ENCODE results near the gene TRIP13. TPM values are rescaled to one million over a fixed set of nuclear protein-coding genes. Genes with fewer than 3 reads are reported as not detected.

TRIP13 gene
- total and polyA plus RNA-seq, 7 donors: 0.39 to 2.9 (median 0.81) TPM

DNA sequence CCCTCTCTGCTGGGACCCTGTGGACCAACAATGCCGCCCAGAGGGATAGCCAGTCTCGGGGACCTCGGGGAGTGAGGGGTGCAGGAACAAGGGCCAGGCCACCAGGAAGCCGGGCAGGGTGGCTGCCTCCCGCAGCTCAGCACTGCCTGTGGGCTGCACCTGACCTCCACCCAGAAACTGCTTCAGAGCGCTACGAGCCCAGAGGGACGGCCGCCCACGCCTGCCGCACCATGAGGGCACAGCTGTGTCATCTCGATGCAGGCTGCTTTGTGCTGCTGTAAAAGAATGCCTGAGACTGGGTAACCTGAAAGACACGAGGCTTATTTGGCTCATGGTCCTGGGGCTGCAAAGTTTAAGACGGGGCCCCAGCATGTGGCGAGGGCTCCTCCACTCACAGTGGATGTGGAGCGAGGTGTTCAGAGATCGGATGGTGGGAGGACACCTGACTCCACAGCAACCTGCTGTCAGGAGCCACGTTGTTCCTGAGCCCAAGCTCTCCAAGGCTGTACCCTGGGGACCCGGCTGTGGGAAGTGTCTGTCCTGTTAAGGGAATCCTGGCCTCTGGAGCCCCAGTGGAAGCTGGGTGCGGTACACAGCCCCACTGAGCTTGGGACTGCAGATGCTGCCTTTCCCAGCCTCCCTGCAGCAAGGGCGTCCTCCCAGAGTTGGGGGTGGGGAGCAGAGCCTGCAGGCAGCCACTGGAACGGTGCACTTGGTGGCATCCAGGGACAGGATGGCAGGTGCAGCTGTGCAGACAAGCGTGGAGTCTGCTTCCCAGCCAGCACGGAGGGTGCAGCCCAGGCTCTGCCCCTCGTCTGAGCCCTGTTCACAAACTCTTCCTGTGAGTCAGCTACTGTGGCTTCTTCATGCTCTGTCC is 30.1 kb upstream of the TRIP13 start:
- H3K4me1 ChIP-seq: no peaks in the 10 kb centered on the region
- TF ChIP-seq, protein P1, sequence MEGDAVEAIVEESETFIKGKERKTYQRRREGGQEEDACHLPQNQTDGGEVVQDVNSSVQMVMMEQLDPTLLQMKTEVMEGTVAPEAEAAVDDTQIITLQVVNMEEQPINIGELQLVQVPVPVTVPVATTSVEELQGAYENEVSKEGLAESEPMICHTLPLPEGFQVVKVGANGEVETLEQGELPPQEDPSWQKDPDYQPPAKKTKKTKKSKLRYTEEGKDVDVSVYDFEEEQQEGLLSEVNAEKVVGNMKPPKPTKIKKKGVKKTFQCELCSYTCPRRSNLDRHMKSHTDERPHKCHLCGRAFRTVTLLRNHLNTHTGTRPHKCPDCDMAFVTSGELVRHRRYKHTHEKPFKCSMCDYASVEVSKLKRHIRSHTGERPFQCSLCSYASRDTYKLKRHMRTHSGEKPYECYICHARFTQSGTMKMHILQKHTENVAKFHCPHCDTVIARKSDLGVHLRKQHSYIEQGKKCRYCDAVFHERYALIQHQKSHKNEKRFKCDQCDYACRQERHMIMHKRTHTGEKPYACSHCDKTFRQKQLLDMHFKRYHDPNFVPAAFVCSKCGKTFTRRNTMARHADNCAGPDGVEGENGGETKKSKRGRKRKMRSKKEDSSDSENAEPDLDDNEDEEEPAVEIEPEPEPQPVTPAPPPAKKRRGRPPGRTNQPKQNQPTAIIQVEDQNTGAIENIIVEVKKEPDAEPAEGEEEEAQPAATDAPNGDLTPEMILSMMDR (IDR thresholded peaks at IDR 0.05): no peak
- H3K36me3 ChIP-seq (ENCODE audit: insufficient read depth in 1 of 2, low read depth in 1 of 2): peaks cover 20 to 60% of the 10 kb centered on the region in 2 donors
- 64 to 75% (median 70%) methylated on average over 25 of the region's 25 CpGs for WGBS, 3 donors
- ATAC-seq (peak; percentile 37 to 76 (median 60)), DNase-seq (peak in 1 of 2 donors; percentile 4)
- no peak overlapping the region for H3K4me3 ChIP-seq
- H3K27me3 ChIP-seq (ENCODE audit: insufficient read depth in 3 of 3, low read length in 2 of 3): no peaks in the 10 kb centered on the region
- intact Hi-C loops (cut with DNase I): no loop called here
- no peaks in the 10 kb centered on the region for H3K9me3 ChIP-seq
- H3K27ac ChIP-seq: no peak overlapping the region

DNA sequence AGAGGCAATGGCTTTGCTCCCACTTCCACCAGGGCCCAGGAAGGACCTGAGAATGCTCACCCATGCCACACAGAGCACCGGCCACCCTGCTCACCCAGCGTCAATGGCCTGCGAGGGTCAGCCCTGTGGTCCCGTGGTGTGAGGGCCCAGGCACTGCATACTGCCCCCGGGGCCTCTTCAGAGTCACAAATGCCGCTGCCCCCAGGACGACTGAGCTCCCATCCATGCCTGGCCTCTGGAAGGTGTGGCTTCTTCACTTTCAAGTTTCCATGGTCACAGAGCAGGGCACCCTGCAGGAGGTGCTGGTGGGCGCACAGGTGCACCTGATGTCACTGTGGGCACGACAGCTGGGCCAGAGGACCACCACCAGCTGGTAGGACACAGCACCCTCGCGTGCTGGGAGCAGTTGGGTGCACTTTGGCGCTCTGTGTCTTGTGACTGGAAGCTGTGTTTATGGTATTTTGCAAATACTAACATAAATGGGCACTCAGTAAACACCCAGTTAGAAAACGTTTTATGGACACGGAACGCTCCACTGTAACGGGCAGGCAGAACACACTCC is 29.4 kb upstream of the TRIP13 start:
- peak in 1 of 4 donors; percentile 2 for ATAC-seq
- H3K27ac ChIP-seq: no peak overlapping the region

DNA sequence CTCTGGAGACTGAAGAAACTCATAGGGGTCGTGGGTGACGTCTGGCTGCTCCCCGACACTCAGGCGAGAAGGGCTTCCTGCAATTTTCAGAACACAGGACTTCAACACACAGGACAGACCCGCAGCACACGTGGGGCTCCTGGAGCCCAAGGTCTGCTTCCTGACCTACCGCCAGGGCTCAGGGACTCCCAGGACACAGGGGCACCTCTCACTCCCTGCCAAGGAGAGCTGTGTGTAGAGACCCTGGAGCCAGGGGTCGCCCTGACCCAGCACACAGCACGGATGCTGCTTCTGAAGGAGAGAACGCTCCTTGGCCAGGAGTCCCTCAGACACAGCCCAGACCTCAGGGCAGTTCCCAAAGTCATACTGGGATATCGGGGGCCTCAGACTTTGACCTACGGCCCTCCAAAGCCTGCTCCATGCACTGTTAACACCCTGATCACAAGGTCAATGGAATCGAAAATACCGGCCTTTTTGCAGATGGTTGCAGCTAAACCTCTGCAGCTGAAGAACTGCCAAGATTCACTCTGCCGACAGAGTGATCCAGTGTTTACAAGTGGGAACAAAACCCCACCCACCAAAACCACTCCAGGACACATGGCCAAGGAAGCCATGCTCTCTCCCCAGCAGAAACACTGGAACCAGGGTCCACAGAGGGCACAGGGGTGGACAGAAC is 28.1 kb upstream of the TRIP13 start:
- Histone ChIP-seq H3K4me3 (no peak overlapping the region), H3K4me1 (no peaks in the 10 kb centered on the region), H3K36me3 (ENCODE audit: insufficient read depth in 1 of 2, low read depth in 1 of 2) (peaks cover 24 to 80% of the 10 kb centered on the region in 2 donors), H3K27ac (no peak overlapping the region), H3K27me3 (ENCODE audit: insufficient read depth in 3 of 3, low read length in 2 of 3) (no peaks in the 10 kb centered on the region), H3K9me3 (no peaks in the 10 kb centered on the region)
- 75 to 82% (median 78%) methylated on average over 15 of the region's 15 CpGs for WGBS, 3 donors
- intact Hi-C loops (cut with DNase I): no loop called here
- ATAC-seq (no peak), DNase-seq (peak; percentile 9 to 36)
- TF ChIP-seq, protein P1 (IDR thresholded peaks at IDR 0.05): no peak

More for the DNA sequence above, 29.4 kb upstream of the TRIP13 start:
- Histone ChIP-seq H3K9me3 (no peaks in the 10 kb centered on the region), H3K27me3 (ENCODE audit: insufficient read depth in 3 of 3, low read length in 2 of 3) (no peaks in the 10 kb centered on the region), H3K36me3 (ENCODE audit: insufficient read depth in 1 of 2, low read depth in 1 of 2) (peaks cover 23 to 67% of the 10 kb centered on the region in 2 donors), H3K4me1 (no peaks in the 10 kb centered on the region), H3K4me3 (no peak overlapping the region)
- DNase-seq: no peak
- TF ChIP-seq, protein P1 (IDR thresholded peaks at IDR 0.05): no peak
- intact Hi-C loops (cut with DNase I): no loop called here
- WGBS, 3 donors: 85 to 87% (median 86%) methylated on average over 16 of the region's 16 CpGs

DNA sequence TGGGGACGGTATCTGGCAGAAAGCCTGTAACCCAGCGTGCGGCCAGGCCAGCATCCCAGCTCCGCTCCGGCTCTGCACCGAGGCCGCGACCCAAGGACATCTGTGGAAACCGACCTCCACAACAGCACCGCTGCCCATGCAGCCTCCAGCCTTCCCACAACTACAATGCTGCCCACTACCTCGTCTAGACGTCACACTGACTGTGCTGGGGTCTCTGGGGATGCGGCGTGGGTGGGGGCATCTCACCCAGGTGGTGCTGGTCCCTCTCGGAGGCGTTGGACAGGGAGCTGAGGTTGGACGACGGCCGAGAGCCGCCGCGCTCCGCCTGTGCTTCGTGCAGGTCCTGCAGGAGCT is 27.5 kb upstream of the TRIP13 start:
- TF ChIP-seq, protein P1 (IDR thresholded peaks at IDR 0.05): no peak
- H3K27ac ChIP-seq: no peak overlapping the region
- intact Hi-C loops (cut with DNase I): no loop called here
- 88 to 92% (median 91%) methylated on average over 24 of the region's 24 CpGs for WGBS, 3 donors
- ATAC-seq (no peak), DNase-seq (peak; percentile 11 to 38)
- H3K36me3 ChIP-seq (ENCODE audit: insufficient read depth in 1 of 2, low read depth in 1 of 2): peaks cover 24 to 85% of the 10 kb centered on the region in 2 donors
- H3K27me3 ChIP-seq (ENCODE audit: insufficient read depth in 3 of 3, low read length in 2 of 3): no peaks in the 10 kb centered on the region
- H3K4me3 ChIP-seq: no peak overlapping the region
- H3K4me1 ChIP-seq: no peaks in the 10 kb centered on the region
- no peaks in the 10 kb centered on the region for H3K9me3 ChIP-seq

Measured in psoas muscle (tissue), 8 donors.